Measurements from ENCODE around the gene SLC34A3.

DNA sequence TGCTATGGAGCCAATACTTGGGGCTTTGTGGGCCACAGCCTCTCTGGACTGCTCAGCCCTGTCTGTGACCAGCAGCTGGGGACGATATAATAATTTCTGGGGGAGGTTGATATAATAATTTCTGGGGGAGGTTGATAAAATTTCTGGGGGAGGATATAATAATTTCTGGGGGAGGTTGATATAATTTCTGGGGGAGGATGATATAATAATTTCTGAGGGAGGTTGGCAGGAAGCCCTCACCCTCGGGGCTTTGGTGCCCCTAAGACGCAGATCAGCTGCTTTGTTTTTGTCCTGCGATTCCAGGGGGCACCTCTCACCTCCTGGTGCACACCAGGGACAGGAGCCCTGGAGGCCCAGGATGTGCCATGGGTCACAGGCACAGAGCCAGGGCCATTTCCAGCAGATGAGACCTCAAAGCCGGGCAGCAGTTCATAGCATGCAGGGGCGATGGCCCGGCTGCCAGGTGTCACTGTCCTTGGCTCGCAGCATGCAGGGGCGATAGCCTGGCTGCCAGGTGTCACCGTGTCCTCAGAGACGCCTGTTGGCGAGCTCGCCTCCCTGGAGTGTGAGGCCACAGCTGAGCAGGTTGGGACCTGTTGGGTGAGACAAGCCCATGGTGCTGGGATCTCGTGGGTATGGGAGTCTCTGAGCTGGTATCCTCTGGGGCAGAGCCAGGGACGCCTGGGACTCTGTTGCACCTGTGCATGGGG is 43.1 kb downstream of the SLC34A3 start:
- TF ChIP-seq MAX (IDR thresholded peaks at IDR 0.05; ENCODE audit: insufficient read depth, insufficient read length) = no peak
- TF ChIP-seq, protein P1, sequence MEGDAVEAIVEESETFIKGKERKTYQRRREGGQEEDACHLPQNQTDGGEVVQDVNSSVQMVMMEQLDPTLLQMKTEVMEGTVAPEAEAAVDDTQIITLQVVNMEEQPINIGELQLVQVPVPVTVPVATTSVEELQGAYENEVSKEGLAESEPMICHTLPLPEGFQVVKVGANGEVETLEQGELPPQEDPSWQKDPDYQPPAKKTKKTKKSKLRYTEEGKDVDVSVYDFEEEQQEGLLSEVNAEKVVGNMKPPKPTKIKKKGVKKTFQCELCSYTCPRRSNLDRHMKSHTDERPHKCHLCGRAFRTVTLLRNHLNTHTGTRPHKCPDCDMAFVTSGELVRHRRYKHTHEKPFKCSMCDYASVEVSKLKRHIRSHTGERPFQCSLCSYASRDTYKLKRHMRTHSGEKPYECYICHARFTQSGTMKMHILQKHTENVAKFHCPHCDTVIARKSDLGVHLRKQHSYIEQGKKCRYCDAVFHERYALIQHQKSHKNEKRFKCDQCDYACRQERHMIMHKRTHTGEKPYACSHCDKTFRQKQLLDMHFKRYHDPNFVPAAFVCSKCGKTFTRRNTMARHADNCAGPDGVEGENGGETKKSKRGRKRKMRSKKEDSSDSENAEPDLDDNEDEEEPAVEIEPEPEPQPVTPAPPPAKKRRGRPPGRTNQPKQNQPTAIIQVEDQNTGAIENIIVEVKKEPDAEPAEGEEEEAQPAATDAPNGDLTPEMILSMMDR (IDR thresholded peaks at IDR 0.05; ENCODE audit: extremely low read depth in 1 of 2, insufficient read depth in 1 of 2, low read depth in 1 of 2, low read length in 2 of 2) = no peak
- no peak for TF ChIP-seq EZH2 (IDR thresholded peaks at IDR 0.05; ENCODE audit: borderline replicate concordance, low read depth, low read length, severe bottlenecking)
- TF ChIP-seq POLR2A (IDR thresholded peaks at IDR 0.05; ENCODE audit: low read depth, low read length) = no peak
- no peak for TF ChIP-seq POLR2AphosphoS5 (IDR thresholded peaks at IDR 0.05; ENCODE audit: insufficient read depth, low read depth, low read length)
